Measurements from ENCODE around the gene APOBEC3B.
"Not testable (repeated sequence)": the region's sequence is repeated elsewhere in the genome, so short reads cannot be mapped to it uniquely, and the experiment has no call there.

APOBEC3B gene

GRCh38 chr22:38967451-38968450 lies 14.4 kb upstream of the APOBEC3B start:
- DNase-seq (ENCODE audit: low spot score) = no peak

- DNase-seq (ENCODE audit: low spot score) = no peak
These were observed 13.3 kb upstream of the APOBEC3B start for GRCh38 chr22:38968801-38969200.

- DNase-seq (ENCODE audit: low spot score) = no peak
These were observed 11.6 kb upstream of the APOBEC3B start for GRCh38 chr22:38970551-38970950.

GRCh38 chr22:38971202-38971601 lies 10.9 kb upstream of the APOBEC3B start:
- DNase-seq (ENCODE audit: low spot score) = no peak

- DNase-seq (ENCODE audit: low spot score) = no peak
These were observed 10.4 kb upstream of the APOBEC3B start for GRCh38 chr22:38971791-38972190.

- no peak for DNase-seq (ENCODE audit: low spot score)
These were observed 9.6 kb upstream of the APOBEC3B start for GRCh38 chr22:38972558-38972957.

GRCh38 chr22:38973289-38974169 lies 8.6 kb upstream of the APOBEC3B start:
- peak; percentile 69 for DNase-seq (ENCODE audit: low spot score)

- no peak for DNase-seq (ENCODE audit: low spot score)
These were observed 7.8 kb upstream of the APOBEC3B start for GRCh38 chr22:38974170-38974825.

GRCh38 chr22:38974826-38975175 lies 7.3 kb upstream of the APOBEC3B start:
- no peak for DNase-seq (ENCODE audit: low spot score)

- DNase-seq (ENCODE audit: low spot score) = not testable (repeated sequence)
These were observed 4.9 kb upstream of the APOBEC3B start for GRCh38 chr22:38977289-38977688.

- DNase-seq (ENCODE audit: low spot score) = not testable (repeated sequence)
These were observed 1.6 kb upstream of the APOBEC3B start for GRCh38 chr22:38980587-38980986.

- peak; percentile 45 for DNase-seq (ENCODE audit: low spot score)
These were observed 849 bp upstream of the APOBEC3B start for GRCh38 chr22:38981005-38981991.

GRCh38 chr22:38984224-38984623 lies 2.1 kb downstream of the APOBEC3B start:
- no peak for DNase-seq (ENCODE audit: low spot score)

- not testable (repeated sequence) for DNase-seq (ENCODE audit: low spot score)
These were observed 2.9 kb downstream of the APOBEC3B start for GRCh38 chr22:38984784-38985757.

GRCh38 chr22:38986629-38987028 lies 4.5 kb downstream of the APOBEC3B start:
- no peak for DNase-seq (ENCODE audit: low spot score)

GRCh38 chr22:38987171-38987895 lies 5.2 kb downstream of the APOBEC3B start:
- DNase-seq (ENCODE audit: low spot score) = no peak

GRCh38 chr22:38989466-38989865 lies 7.3 kb downstream of the APOBEC3B start:
- DNase-seq (ENCODE audit: low spot score) = no peak

- not testable (repeated sequence) for DNase-seq (ENCODE audit: low spot score)
These were observed 10.8 kb downstream of the APOBEC3B start for GRCh38 chr22:38992871-38993371.

GRCh38 chr22:38996105-38996504 lies 14.0 kb downstream of the APOBEC3B start:
- no peak for DNase-seq (ENCODE audit: low spot score)
